Measurements from ENCODE around the gene RBKS.

DNA sequence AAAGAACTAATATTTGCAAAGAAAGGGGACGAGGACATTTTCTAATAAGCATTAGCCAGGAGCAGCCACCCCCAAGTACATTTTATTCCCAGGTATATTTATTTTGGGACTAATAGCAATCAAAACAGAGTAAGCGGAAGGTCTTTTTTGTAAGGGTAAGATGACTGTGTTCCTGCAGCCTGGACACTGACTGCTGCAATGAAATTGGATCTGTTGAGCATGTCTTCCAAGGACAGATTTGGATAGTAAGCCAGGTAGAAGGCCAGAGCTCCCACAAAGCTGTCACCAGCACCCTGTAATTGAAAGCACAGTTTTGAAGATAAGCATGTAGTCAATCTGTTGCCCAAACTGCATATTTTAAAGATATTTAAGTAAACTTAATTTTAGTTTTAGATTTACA lies 108.7 kb downstream of the RBKS start:
- TF ChIP-seq YY1 (tag by site-specific recombination; IDR thresholded peaks at IDR 0.05) (no peak), KLF10 (tag by site-specific recombination; IDR thresholded peaks at IDR 0.05) (no peak), GLIS1 (tag by site-specific recombination; IDR thresholded peaks at IDR 0.05) (no peak), ZNF626 (tag by site-specific recombination; IDR thresholded peaks at IDR 0.05) (no peak), ZNF324 (tag by site-specific recombination; IDR thresholded peaks at IDR 0.05) (no peak), ZNF354C (tag by site-specific recombination; IDR thresholded peaks at IDR 0.05; ENCODE audit: borderline replicate concordance, low read depth) (no peak), ZNF621 (tag by site-specific recombination; IDR thresholded peaks at IDR 0.05) (no peak), ZNF239 (tag by site-specific recombination; IDR thresholded peaks at IDR 0.05) (no peak), SP2 (tag by site-specific recombination; IDR thresholded peaks at IDR 0.05) (no peak), SALL2 (tag by site-specific recombination; IDR thresholded peaks at IDR 0.05; ENCODE audit: borderline replicate concordance) (no peak)
- TF ChIP-seq, protein P1, sequence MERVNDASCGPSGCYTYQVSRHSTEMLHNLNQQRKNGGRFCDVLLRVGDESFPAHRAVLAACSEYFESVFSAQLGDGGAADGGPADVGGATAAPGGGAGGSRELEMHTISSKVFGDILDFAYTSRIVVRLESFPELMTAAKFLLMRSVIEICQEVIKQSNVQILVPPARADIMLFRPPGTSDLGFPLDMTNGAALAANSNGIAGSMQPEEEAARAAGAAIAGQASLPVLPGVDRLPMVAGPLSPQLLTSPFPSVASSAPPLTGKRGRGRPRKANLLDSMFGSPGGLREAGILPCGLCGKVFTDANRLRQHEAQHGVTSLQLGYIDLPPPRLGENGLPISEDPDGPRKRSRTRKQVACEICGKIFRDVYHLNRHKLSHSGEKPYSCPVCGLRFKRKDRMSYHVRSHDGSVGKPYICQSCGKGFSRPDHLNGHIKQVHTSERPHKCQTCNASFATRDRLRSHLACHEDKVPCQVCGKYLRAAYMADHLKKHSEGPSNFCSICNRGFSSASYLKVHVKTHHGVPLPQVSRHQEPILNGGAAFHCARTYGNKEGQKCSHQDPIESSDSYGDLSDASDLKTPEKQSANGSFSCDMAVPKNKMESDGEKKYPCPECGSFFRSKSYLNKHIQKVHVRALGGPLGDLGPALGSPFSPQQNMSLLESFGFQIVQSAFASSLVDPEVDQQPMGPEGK (tag by site-specific recombination; IDR thresholded peaks at IDR 0.05): no peak
- TF ChIP-seq, protein P2, sequence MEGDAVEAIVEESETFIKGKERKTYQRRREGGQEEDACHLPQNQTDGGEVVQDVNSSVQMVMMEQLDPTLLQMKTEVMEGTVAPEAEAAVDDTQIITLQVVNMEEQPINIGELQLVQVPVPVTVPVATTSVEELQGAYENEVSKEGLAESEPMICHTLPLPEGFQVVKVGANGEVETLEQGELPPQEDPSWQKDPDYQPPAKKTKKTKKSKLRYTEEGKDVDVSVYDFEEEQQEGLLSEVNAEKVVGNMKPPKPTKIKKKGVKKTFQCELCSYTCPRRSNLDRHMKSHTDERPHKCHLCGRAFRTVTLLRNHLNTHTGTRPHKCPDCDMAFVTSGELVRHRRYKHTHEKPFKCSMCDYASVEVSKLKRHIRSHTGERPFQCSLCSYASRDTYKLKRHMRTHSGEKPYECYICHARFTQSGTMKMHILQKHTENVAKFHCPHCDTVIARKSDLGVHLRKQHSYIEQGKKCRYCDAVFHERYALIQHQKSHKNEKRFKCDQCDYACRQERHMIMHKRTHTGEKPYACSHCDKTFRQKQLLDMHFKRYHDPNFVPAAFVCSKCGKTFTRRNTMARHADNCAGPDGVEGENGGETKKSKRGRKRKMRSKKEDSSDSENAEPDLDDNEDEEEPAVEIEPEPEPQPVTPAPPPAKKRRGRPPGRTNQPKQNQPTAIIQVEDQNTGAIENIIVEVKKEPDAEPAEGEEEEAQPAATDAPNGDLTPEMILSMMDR (tag by site-specific recombination; IDR thresholded peaks at IDR 0.05): no peak
- TF ChIP-seq, protein P3, sequence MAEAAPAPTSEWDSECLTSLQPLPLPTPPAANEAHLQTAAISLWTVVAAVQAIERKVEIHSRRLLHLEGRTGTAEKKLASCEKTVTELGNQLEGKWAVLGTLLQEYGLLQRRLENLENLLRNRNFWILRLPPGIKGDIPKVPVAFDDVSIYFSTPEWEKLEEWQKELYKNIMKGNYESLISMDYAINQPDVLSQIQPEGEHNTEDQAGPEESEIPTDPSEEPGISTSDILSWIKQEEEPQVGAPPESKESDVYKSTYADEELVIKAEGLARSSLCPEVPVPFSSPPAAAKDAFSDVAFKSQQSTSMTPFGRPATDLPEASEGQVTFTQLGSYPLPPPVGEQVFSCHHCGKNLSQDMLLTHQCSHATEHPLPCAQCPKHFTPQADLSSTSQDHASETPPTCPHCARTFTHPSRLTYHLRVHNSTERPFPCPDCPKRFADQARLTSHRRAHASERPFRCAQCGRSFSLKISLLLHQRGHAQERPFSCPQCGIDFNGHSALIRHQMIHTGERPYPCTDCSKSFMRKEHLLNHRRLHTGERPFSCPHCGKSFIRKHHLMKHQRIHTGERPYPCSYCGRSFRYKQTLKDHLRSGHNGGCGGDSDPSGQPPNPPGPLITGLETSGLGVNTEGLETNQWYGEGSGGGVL (tag by site-specific recombination; IDR thresholded peaks at IDR 0.05): no peak
- TF ChIP-seq, protein P4, sequence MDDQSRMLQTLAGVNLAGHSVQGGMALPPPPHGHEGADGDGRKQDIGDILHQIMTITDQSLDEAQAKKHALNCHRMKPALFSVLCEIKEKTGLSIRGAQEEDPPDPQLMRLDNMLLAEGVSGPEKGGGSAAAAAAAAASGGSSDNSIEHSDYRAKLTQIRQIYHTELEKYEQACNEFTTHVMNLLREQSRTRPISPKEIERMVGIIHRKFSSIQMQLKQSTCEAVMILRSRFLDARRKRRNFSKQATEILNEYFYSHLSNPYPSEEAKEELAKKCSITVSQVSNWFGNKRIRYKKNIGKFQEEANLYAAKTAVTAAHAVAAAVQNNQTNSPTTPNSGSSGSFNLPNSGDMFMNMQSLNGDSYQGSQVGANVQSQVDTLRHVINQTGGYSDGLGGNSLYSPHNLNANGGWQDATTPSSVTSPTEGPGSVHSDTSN (CRISPR knock-in tag; IDR thresholded peaks at IDR 0.05): no peak

All from HEK293 (cell line).